ENCODE results near the gene RAF1. TPM values are rescaled to one million over a fixed set of nuclear protein-coding genes. Genes with fewer than 3 reads are reported as not detected.

RAF1 gene
- total RNA-seq, 2 donors from 2014 or later, result 158 to 183 TPM

GRCh38 chr3:12558706-12559105 is 105.2 kb downstream of the RAF1 start:
- DNase-seq (ENCODE audit: low spot score), result no peak
- TF ChIP-seq CTCF (IDR thresholded peaks at IDR 0.05), result no peak
- no peak for ATAC-seq (ENCODE audit: insufficient number of reproducible peaks, low FRiP score, low read depth)
- Histone ChIP-seq H3K27ac (no peak overlapping the region), H3K4me3 (peak overlapping the region; percentile 95), H3K9me3 (no peaks in the 10 kb centered on the region), H3K27me3 (replicated peaks; ENCODE audit: insufficient read depth) (no peaks in the 10 kb centered on the region), H3K36me3 (no peaks in the 10 kb centered on the region), H3K4me1 (ENCODE audit: control insufficient read depth in 1 of 2, low read depth in 2 of 2) (peaks cover 25 to 51% of the 10 kb centered on the region in 2 donors)

- no peak for ATAC-seq (ENCODE audit: insufficient number of reproducible peaks, low FRiP score, low read depth)
- H3K27ac ChIP-seq, result peak overlapping the region; percentile 91 to 94
- peaks cover 24 to 43% of the 10 kb centered on the region in 2 donors for H3K4me1 ChIP-seq (ENCODE audit: control insufficient read depth in 1 of 2, low read depth in 2 of 2)
Measured at GRCh38 chr3:12557473-12558100, 106.3 kb downstream of the RAF1 start.

GRCh38 chr3:12556690-12557472 is 107.0 kb downstream of the RAF1 start, which contains the start of gene MKRN2:
Gene MKRN2, plus strand, starts transcription at chr3:12557087. Its CDS starts 64 bp downstream, at chr3:12557151.
- ATAC-seq (ENCODE audit: insufficient number of reproducible peaks, low FRiP score, low read depth), result peak; percentile 87
- Histone ChIP-seq H3K36me3 (no peaks in the 10 kb centered on the region), H3K4me1 (ENCODE audit: control insufficient read depth in 1 of 2, low read depth in 2 of 2) (peaks cover 24 to 43% of the 10 kb centered on the region in 2 donors)

More at GRCh38 chr3:12557473-12558100, 106.3 kb downstream of the RAF1 start:
- Histone ChIP-seq H3K4me3 (peak overlapping the region; percentile 95), H3K36me3 (no peaks in the 10 kb centered on the region), H3K27me3 (replicated peaks; ENCODE audit: insufficient read depth) (no peaks in the 10 kb centered on the region), H3K9me3 (no peaks in the 10 kb centered on the region)
- DNase-seq (ENCODE audit: low spot score), result no peak
- TF ChIP-seq CTCF (IDR thresholded peaks at IDR 0.05), result no peak

GRCh38 chr3:12556314-12556689 is 107.6 kb downstream of the RAF1 start:
- H3K4me3 ChIP-seq, result peak overlapping the region; percentile 95
- H3K9me3 ChIP-seq, result no peaks in the 10 kb centered on the region
- H3K27me3 ChIP-seq (replicated peaks; ENCODE audit: insufficient read depth), result no peaks in the 10 kb centered on the region
- ATAC-seq (ENCODE audit: insufficient number of reproducible peaks, low FRiP score, low read depth), result peak; percentile 34
- peak overlapping the region; percentile 91 to 94 for H3K27ac ChIP-seq
- peaks cover 24 to 43% of the 10 kb centered on the region in 2 donors for H3K4me1 ChIP-seq (ENCODE audit: control insufficient read depth in 1 of 2, low read depth in 2 of 2)
- no peak for DNase-seq (ENCODE audit: low spot score)
- H3K36me3 ChIP-seq, result no peaks in the 10 kb centered on the region
- no peak for TF ChIP-seq CTCF (IDR thresholded peaks at IDR 0.05)

More at GRCh38 chr3:12556690-12557472, 107.0 kb downstream of the RAF1 start, which contains the start of gene MKRN2:
- DNase-seq (ENCODE audit: low spot score), result peak; percentile 56
- peak within 1 kb of the TSS; percentile 95 for H3K4me3 ChIP-seq
- H3K27me3 ChIP-seq (replicated peaks; ENCODE audit: insufficient read depth), result no peaks in the 10 kb centered on the region
- TF ChIP-seq CTCF (IDR thresholded peaks at IDR 0.05), result no peak
- H3K27ac ChIP-seq, result peak within 1 kb of the TSS; percentile 91 to 94
- no peaks in the 10 kb centered on the region for H3K9me3 ChIP-seq

GRCh38 chr3:12553921-12554391 is 110.0 kb downstream of the RAF1 start:
- ATAC-seq (ENCODE audit: insufficient number of reproducible peaks, low FRiP score, low read depth) (no peak), DNase-seq (ENCODE audit: low spot score) (no peak)
- no peak for TF ChIP-seq CTCF (IDR thresholded peaks at IDR 0.05)
- Histone ChIP-seq H3K4me1 (ENCODE audit: control insufficient read depth in 1 of 2, low read depth in 2 of 2) (peaks cover 21 to 22% of the 10 kb centered on the region in 2 donors), H3K4me3 (peak overlapping the region; percentile 70), H3K9me3 (no peaks in the 10 kb centered on the region), H3K27me3 (replicated peaks; ENCODE audit: insufficient read depth) (no peaks in the 10 kb centered on the region), H3K36me3 (no peaks in the 10 kb centered on the region), H3K27ac (no peak overlapping the region)
